Neural progenitor cell (in vitro differentiated cells): Measurements from ENCODE around the gene JOSD1.

Experiments used
- EZH2 ChIP-seq: fragments of 200-600 bp; sonication (generic); IDR thresholded peaks from 2 replicates; pipeline ENCODE4 v1.6.1; 2017; ENCODE audit warnings: antibody characterized with exemption, mild to moderate bottlenecking, moderate library complexity
- EZH2phosphoT487 ChIP-seq: fragments of 200-600 bp; sonication (generic); IDR thresholded peaks from 2 replicates; pipeline ENCODE4 v1.6.1; 2017; ENCODE audit warnings: antibody characterized with exemption
- TF ChIP-seq, protein P1 (sequence below): fragments of 200-600 bp; sonication (generic); IDR thresholded peaks from 2 replicates; pipeline ENCODE4 v1.5.1; 2017; ENCODE audit warnings: antibody characterized with exemption, mild to moderate bottlenecking

GRCh38 chr22:38707346-38707745, 6.6 kb upstream of the JOSD1 start:
- TF ChIP-seq, protein P1, sequence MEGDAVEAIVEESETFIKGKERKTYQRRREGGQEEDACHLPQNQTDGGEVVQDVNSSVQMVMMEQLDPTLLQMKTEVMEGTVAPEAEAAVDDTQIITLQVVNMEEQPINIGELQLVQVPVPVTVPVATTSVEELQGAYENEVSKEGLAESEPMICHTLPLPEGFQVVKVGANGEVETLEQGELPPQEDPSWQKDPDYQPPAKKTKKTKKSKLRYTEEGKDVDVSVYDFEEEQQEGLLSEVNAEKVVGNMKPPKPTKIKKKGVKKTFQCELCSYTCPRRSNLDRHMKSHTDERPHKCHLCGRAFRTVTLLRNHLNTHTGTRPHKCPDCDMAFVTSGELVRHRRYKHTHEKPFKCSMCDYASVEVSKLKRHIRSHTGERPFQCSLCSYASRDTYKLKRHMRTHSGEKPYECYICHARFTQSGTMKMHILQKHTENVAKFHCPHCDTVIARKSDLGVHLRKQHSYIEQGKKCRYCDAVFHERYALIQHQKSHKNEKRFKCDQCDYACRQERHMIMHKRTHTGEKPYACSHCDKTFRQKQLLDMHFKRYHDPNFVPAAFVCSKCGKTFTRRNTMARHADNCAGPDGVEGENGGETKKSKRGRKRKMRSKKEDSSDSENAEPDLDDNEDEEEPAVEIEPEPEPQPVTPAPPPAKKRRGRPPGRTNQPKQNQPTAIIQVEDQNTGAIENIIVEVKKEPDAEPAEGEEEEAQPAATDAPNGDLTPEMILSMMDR, result no peak
- TF ChIP-seq EZH2 (no peak), EZH2phosphoT487 (no peak)
